HG03139 (cell line): ENCODE results near the gene OR2T3.
"Not testable (repeated sequence)": the region's sequence is repeated elsewhere in the genome, so short reads cannot be mapped to it uniquely, and the experiment has no call there.

Experiments
- ATAC-seq: cut with Tn5 transposase; IDR thresholded peaks from one replicate; pipeline ENCODE4 v1.9.1; 2021; ENCODE audit not compliant: unreplicated experiment

Gene OR2T3, protein sequence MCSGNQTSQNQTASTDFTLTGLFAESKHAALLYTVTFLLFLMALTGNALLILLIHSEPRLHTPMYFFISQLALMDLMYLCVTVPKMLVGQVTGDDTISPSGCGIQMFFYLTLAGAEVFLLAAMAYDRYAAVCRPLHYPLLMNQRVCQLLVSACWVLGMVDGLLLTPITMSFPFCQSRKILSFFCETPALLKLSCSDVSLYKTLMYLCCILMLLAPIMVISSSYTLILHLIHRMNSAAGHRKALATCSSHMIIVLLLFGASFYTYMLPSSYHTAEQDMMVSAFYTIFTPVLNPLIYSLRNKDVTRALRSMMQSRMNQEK

DNA sequence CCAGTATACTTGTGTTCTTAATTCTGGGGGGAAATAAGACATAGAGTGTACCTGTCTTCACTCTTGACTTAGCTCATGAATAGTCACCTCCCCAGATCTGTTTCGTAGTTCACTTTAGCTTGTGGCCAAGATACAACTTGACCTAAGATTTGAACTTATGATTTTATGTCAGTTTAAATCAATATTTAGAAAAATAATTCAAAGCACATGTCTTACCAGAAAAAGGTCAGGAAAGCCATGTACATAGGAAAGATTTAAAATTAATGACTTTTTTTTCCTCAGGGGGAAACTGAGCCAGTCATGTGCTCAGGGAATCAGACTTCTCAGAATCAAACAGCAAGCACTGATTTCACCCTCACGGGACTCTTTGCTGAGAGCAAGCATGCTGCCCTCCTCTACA is at the start of gene OR2T3:
Gene OR2T3, plus strand, starts transcription at position 301 of the 400 bp plus-strand sequence. Its CDS starts 0 bp downstream, at position 301.
- not testable (repeated sequence) for ATAC-seq

DNA sequence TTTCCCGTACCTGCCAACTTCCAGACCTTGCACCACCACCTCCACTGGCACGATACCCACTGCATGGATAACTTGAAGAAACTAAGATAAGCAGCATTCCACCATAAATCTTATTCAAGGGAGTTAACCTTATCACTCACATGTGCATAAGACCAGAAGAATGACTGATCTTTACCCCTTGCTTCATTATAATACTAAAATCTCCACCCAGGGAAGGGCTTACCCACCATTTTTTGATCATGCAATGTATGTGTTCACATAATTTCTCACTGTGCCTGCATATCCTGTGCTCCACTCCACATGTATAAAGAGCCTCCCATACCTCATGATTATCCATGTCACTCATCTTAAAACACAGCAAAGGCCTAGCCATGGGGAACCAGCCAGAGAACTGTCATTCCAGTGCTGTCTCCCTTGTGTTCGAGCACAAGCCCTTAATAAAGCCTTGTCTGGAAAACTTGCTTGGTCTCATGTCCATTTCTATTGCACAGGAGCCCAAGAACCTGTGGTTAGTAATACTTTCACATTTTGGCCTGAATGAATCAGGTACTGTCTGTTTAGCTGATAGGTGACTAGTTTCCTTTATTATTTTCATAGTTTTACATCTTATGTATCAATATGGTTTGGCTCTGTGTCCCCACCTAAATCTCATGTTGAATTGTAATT is 45.5 kb upstream of the OR2T3 start:
- peak; percentile 51 for ATAC-seq

DNA sequence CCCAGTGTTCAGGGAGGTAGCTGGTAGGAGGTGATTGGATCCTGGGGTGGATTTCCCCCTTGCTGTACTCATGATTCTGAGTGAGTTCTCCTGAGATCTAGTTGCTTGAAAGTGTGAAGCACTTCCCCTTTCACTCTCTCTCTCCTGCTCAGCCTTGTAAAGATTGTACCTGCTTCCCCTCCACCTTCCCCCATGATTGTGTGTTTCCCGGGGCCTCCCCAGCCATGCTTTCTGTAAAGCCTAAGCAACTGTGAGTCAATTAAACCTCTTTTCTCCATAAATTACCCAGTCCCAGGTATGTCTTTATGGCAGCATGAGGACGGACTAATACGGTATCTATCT is 45.0 kb upstream of the OR2T3 start:
- ATAC-seq, result peak; percentile 97

DNA sequence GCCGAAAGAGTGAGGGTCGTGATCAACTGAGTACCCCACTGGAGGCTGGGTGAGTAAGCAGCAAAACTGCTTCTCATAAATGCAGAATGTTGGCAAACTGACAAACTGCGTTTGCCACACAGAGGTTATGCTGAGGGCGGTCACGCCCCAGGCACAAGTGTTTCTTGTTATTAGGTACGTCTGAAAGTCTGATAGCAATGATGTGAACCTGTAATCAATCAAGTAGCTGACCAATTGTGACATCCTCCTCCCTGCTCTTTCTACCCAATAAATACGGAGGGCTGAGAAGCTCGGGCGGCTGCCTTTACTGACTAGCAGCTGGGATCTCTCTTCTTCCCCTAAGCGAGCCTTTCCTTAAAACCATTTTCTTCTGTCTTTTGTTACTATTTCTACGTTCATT is 41.5 kb upstream of the OR2T3 start:
- ATAC-seq, result not testable (repeated sequence)

DNA sequence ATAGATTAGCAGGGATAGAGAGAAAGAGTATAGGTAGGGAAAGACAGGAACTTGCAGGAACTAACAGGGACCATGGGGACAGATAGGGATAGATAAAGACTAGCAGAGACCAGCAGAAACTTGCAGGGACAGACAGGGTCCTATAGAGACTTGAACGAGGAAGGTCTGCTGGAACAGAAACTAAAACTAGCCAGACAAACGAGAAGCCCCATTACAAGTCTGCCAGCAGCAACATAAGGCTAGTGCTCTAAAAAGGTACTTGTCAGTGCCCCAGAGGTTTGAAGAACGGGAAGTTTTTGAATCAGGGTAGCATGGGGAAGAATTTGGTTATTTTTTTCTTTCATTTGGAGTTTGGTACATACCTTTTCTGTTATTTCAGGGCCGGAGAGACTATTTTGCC is 41.0 kb upstream of the OR2T3 start:
- not testable (repeated sequence) for ATAC-seq

DNA sequence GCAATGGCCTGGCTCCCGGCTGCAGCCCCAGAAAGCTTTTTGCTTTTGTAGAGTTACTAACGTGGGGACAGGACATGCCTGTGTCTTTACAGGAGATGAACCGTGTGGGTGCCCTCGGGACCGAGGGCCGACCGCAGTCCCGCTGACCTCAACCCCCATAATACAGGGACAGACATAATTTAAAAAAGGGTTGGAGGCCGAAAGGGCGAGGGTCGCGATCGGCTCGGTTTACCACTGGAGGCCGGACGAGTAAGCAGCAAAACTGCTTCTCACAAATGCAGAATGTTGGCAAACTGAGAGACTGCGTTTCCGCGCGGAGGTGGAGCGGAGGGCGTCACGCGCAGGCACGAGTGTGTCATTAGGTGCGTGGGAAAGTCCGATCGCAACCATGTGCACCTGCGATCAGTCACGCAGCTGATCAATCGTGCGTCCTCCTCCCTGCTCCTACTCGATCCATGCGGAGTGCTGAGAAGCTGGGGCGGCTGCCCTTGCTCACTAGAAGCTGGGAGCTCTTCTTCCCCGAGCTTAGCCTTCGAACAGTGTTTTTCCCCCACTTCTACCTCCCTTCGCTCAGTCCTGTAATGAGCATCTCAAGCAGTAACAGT is 39.2 kb upstream of the OR2T3 start:
- not testable (repeated sequence) for ATAC-seq

DNA sequence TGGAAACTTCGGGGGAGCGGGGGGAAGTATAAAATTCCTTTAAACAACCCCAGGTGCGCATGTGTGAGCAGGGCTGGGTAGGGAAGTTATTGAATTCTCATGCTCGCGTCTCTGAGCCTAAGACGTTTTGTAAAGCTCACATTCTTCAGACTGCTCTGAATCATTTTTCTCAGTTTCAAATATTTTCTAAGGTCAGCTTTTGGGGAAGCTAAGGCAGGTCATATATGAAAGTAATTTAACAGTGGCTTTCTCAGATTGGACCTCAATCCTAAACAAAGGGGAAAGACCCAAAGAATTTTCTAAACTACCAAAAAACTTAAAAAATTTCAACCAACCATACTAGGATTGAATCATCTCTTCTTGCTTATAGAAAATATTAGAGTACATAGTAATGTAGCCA is 38.2 kb upstream of the OR2T3 start:
- ATAC-seq, result not testable (repeated sequence)

DNA sequence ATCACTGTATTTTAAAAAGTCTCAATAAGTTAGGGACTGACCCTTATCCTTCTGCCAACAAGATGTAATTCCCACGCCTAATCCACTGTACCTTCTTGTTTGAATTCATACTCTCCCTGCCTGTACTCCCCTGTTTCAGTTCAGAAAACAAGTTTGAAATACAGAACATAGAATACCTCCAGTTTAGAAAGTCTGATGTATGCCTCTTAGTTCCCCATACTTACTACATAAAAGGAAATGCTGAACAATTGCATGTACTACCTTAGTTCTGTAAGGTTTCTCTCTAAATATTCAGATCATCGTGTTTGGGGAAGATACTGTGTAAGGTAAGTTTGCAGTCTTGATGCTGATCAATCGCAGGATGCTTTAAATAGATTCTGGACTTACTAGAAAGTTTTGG is 36.8 kb upstream of the OR2T3 start:
- not testable (repeated sequence) for ATAC-seq

DNA sequence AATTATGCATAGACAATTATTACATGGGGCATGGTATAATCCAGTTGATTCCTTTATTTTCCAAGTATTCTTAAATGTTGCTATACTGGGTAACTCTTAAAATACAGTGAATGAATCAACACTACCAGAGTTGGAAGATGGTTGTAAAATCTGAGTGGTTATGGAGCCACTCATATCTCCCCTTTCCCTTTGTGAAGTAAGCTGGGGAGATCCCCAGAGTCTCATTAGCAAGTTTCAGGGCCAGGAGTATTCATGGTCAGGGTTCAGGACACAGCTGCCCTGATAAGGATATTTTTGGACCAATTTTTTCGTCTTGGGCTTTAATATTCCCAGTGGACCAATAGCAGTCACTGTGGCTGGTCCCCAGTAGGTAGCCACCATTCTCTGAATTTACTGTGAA is 34.5 kb upstream of the OR2T3 start:
- ATAC-seq, result not testable (repeated sequence)

DNA sequence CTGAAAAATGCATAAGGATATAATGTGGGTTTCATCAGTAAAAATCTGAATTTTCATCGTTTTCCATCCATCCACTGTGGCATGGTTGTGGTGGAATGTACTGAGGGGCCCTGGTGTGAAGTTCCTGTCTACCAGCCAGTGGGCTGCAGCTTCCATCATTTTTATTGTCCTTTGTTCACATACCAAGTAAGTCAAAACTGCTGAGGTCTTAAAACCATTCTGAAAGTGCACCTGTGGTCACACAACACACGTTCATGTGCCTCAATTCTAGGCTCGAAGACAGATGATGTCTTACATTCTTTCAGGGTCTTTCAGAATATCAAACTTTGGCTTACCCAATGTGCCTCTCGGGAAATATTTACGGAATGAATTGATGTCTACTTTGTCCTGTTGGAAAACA is 33.9 kb upstream of the OR2T3 start:
- ATAC-seq, result not testable (repeated sequence)

DNA sequence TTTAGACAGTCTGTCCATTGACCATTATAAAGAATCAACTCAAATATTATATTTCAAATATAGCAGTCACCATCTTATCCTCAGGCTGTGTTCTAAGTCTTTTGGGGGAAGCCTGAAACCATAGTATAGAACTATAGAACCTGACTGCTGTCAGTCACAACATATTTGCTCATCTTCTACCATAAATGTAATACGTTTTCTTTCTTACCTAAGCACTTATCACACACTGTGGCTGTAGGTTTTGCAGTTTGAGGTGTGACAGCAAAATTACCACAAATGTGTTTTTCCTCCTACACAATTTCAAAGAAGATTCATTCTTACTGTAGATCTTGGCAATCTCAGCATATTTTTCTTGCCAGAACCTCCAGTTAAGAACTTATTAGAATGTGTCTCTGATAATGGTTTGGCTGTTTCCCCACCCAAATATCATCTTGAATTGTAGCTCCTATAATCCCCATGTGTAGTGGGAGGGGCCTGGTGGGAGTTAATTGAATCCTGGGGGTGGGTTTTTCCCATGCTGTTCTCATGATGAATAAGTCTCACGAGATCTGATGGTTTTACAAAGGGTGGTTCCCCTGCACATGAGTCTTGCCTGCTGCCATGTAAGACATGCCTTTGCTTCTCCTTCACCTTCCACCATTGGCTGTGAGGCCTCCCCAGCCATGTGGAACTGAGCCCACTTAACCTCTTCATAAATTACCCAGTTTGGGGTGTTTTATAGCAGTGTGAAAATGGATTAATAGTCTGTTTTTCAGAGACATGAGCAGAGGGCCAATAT is 30.5 kb upstream of the OR2T3 start:
- not testable (repeated sequence) for ATAC-seq

DNA sequence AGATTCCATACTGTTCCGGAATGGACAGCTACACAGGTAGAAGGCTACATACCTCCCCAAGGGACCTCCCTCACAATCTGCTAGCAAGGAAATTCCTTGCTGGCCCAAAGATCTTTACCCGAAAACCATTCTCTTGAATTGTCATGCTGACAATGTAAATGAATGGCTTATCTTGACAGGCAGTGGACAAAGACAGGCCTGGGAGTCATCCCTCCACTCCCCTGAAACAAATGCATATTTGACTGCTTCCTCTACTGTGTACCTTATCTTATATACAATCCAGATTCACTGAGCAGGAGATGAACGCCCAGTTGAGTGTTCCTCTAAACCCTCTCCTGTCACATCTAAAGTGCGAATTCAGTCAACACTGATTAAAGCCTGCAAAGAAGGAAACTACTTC is 28.5 kb upstream of the OR2T3 start:
- ATAC-seq, result not testable (repeated sequence)

DNA sequence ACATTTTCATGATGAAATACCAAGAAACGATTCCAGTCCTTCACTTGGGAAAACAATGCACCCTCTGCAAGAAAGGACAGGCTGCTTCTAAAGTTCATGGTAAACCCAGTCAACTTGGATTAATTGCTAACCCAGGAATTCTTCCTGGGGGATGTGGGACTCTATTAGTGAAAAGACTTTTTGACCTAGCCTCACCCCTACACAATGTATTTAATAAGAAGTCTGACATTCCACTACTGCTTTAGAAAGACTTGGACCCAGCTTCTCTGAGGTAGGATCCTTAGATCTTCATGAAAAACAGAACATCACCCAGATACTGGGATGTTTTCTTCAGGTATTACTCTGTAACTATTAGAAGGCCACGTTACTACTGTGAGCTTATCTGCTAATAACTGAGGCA is 27.8 kb upstream of the OR2T3 start, which contains the start of gene OR2T2:
Gene OR2T2, plus strand, starts transcription at position 239 of the 400 bp plus-strand sequence. CDS start 7,161 bp downstream, outside the sequence.
- ATAC-seq, result not testable (repeated sequence)

DNA sequence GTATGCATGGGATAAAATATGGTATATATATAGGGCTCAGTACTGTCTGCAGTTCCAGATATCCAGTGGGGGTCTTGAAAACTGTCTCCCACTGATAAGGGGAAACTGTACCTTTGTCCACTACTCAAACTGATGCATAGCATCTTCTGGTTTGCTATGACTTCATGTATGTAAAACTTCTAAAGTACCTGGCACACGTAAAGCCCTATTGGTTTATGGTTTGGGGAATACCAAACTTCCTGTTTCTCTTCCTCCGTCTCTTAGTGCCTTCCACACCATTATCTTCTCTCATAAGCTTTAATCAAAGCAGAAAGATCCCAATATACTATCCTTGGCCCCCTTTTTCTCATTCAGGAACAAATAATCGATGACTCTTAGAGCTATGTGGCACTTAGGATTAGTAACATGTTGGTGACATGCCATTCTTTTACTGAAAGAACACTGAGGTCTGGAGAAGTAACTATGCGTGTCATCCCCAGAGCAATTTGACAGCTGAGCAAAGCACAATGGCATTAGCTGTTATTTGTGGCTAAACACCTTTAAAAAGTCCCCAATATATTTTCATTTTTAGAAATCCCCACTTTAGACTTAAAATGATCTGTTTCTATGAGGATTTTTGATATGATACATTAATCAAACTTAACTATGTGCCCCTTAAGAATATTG is 24.6 kb upstream of the OR2T3 start:
- peak; percentile 39 for ATAC-seq

DNA sequence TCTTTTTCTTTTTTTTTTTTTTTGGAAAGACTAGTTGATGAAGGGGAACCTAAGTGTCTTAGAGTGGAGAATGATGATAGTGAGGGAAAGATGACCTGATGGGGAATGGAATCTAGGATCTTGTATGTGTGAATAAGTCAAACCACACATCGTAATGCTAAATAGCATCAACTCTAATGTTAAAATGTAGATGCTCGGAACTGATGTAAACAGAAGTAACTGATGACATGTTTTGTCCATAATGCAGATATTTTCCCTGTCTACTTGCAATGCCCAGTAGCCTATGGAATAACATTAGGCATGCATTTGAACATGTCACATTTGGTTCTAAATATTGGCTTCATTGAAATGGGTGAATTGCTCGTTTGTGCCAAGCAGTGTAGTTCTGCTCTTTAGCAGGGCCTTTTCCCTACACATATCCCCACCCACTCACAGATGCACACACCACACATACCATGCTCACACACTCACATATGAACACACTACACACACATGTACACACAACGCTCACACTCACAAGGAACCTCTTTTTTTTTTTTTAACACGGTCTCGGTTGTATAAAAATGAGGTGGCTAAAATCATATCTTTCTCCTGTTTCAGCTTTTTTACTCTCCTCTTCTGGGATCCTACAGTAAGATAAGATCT is 23.2 kb upstream of the OR2T3 start:
- not testable (repeated sequence) for ATAC-seq

DNA sequence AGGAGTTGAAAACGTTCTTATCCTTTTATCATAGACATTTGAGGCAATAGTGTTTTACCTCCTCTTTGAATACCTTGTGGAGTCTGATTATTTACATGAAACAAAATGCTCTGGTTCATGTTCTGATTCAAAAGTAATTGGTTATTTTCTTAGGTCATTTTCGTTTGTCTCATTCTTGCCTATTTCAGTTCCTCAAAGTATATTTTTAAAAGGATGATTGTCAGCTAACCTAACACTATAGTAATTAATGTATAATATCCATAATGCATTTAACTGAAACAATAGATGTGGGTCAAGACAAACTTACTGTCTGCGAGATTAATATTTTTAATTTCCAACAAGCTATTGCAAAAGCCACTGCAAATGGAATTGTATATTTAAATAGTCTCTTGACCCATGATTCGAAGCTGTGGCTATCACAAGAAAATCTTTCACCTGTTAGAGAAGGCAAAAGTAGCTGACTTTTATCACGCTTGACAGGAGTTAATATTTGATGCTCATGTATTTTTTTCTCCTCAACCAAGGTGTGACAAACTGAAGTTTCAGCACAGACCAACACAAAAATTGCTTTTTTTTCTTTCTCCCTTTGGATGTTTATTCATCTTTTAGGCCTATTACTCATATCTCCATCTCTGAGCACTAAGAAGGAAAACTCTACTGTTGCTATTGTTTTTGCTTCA is 22.5 kb upstream of the OR2T3 start:
- peak; percentile 55 for ATAC-seq

DNA sequence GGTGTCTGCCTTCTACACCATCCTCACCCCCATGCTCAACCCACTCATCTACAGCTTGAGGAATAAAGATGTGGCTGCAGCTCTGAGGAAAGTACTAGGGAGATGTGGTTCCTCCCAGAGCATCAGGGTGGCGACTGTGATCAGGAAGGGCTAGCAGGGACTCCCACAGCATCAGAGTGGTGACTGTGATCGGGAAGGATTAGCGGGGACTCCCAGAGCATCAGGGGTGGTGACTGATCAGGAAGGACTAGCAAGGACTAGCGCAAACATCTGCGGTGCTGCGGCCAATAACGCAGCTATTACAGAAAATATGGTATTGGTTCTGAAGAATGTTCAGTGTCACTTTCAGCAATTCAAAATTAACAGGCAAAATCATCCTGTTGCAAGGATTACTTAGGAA is 19.5 kb upstream of the OR2T3 start:
- ATAC-seq, result not testable (repeated sequence)

DNA sequence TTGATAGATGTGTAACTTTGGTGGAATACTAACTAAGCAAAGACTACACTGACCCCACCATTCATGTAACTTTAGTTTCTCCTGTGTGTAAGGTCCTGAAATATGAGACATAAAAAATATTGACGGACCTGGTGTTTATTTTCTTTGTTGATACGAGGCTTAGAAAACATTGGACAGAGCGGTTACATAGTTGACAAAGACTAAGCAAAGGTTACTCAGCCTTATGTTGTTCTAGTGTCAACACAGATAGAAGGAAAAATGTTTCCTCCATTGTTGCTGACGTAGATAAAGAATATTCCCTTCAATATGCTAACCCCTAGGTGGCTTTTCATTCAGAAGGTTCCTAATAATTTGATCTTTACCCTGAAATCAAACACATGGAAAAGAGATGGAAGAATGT is 18.1 kb upstream of the OR2T3 start:
- not testable (repeated sequence) for ATAC-seq

DNA sequence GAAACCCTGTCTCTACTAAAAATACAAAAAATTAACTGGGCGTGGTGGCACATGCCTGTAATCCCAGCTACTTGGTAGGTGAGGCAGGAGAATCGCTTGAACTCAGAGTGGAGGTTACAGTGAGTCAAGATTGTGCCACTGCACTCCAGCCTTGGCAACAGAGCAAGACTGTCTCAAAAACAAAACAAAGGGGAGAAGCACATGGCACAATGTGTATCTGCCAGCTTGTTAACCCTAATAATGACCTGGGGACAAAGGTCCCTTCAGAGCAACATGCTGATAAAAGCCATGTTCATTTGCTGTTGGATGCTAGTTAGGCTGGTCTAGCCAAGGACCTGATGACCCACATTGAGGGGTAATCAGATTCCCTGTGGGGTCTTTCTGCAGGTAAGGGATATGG is 16.5 kb upstream of the OR2T3 start:
- not testable (repeated sequence) for ATAC-seq

DNA sequence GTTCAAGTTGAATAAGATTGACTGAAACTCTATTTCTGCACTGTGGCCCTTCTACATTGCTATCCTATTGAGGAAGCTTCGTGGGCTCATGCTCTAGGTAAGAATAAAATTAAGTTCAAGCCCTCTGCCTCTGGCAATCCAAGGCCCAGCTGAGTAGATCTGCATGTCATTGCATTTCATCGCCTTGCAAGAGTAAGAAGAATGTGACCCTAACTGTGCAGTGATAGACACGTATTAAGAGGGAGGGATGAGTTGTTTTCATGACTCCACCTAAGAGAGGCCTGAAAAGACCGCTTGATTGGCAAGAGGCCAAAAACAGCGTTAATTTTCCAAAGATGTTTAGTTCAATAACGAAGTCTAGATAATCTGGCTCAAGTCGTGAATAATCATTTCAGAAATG is 14.0 kb upstream of the OR2T3 start:
- ATAC-seq, result not testable (repeated sequence)
